ENCODE results near the gene SLAMF8. TPM values are rescaled to one million over a fixed set of nuclear protein-coding genes. Genes with fewer than 3 reads are reported as not detected.

The SLAMF8 gene
- total and polyA plus RNA-seq, 7 experiments from 2014 or later = 0.27 to 1.7 (median 1.3) TPM; not detected in 2

DNA sequence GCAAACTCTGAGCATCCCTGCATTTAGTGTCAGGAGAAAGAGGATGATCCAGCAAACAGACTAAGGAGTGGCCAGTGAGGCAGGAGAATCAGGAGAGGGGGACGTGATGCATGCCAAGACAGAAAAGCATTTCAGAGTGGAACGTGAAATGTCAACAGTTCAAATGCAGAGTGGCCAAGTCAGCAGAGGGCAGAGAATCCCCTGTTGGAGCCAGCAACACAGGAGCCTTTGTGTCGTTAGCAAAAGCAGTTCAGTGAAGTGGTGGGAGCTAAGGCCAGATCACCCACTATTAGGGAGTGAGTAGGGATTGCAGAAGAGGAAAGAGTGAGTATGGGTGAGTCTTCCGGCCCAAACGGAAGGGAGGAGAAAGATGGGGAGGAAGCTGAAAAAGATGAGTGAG is 31.1 kb upstream of the SLAMF8 start:
- Mint-ChIP-seq H3K27me3 (peaks cover 9 to 43% (median 13%) of the 10 kb centered on the region in 5 donors), H3K36me3 (no peaks in the 10 kb centered on the region), H3K4me1 (peaks cover 9 to 13% (median 10%) of the 10 kb centered on the region in 7 donors), H3K4me3 (no peak overlapping the region), H3K9me3 (no peaks in the 10 kb centered on the region), H3K27ac (no peak overlapping the region)
- DNase-seq = no peak
- ChIA-PET CTCF (interaction anchor here (12.2 kb wide), 1 partner anchor 98 kb away, joined by 226 read pairs; no protein-coding TSS in a partner anchor), POLR2A (no interaction called here)
- no peak for ATAC-seq
- H3K36me3 ChIP-seq (ENCODE audit: control insufficient read depth in 2 of 3, insufficient read depth in 3 of 3, low read length in 3 of 3) = no peaks in the 10 kb centered on the region
- H3K4me1 ChIP-seq (ENCODE audit: control insufficient read depth in 2 of 2, insufficient read depth in 2 of 2, low read length in 2 of 2) = peaks cover 8 to 21% of the 10 kb centered on the region in 2 donors
- H3K27ac ChIP-seq (ENCODE audit: low read depth, low read length) = no peak overlapping the region
- H3K9me3 ChIP-seq (ENCODE audit: control insufficient read depth in 2 of 3, low read length in 3 of 3) = no peaks in the 10 kb centered on the region
- H3K4me3 ChIP-seq (ENCODE audit: low read length) = no peak overlapping the region
- intact Hi-C loops (cut with micrococcal nuclease) = loop anchor here in 1 of 2 donors (10.0 kb wide), 3 partner anchors 579 to 661 kb away; no protein-coding TSS in a partner anchor
- no peaks in the 10 kb centered on the region for H3K27me3 ChIP-seq (ENCODE audit: control insufficient read depth in 2 of 2, insufficient read depth in 2 of 2, low read length in 2 of 2)

DNA sequence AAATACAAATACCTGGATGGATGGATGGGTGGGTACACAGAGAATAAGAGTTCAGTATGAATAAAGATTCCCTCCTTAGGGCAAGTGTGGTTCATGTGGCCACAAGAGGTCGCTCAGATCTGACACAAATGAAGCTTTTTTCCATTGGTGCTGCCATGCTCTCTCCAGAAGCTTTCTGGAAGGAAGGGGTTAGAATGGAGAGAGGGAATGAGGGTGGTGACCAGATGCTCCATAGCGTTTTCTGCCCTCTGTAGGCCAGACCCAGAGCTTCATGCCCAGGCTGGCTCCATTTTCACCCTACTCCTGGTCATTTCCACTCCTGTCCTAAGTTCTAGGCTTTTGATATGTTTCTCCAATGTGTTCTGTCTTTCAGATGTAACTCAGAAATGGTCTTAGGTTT is 27.8 kb upstream of the SLAMF8 start:
- POLR2A ChIA-PET = interaction anchor here (0.6 to 1.5 kb wide), 4 partner anchors 25 to 92 kb away, joined by 3 to 4 read pairs (median 3); no protein-coding TSS in a partner anchor
- Histone ChIP-seq H3K9me3 (ENCODE audit: control insufficient read depth in 2 of 3, low read length in 3 of 3) (no peaks in the 10 kb centered on the region), H3K27ac (ENCODE audit: low read depth, low read length) (no peak overlapping the region), H3K4me1 (ENCODE audit: control insufficient read depth in 2 of 2, insufficient read depth in 2 of 2, low read length in 2 of 2) (peaks cover 8 to 48% of the 10 kb centered on the region in 2 donors), H3K36me3 (ENCODE audit: control insufficient read depth in 2 of 3, insufficient read depth in 3 of 3, low read length in 3 of 3) (no peaks in the 10 kb centered on the region), H3K27me3 (ENCODE audit: control insufficient read depth in 2 of 2, insufficient read depth in 2 of 2, low read length in 2 of 2) (no peaks in the 10 kb centered on the region), H3K4me3 (ENCODE audit: low read length) (no peak overlapping the region)
- DNase-seq (peak in 8 of 9 donors; percentile 11 to 52 (median 34)), ATAC-seq (peak; percentile 66)
- H3K9me3 Mint-ChIP-seq = no peaks in the 10 kb centered on the region
- H3K36me3 Mint-ChIP-seq = no peaks in the 10 kb centered on the region
- CTCF ChIA-PET = interaction anchor here (0.5 to 12.2 kb wide), 24 partner anchors 9 to 279 kb away, joined by 3 to 226 read pairs (median 4); partner anchors contain the start of genes DUSP23, IGSF9 and SLAMF8
- peaks cover 13 to 24% (median 16%) of the 10 kb centered on the region in 7 donors for H3K4me1 Mint-ChIP-seq
- H3K4me3 Mint-ChIP-seq = no peak overlapping the region
- H3K27ac Mint-ChIP-seq = no peak overlapping the region
- intact Hi-C loops (cut with micrococcal nuclease) = loop anchor here (1.0 to 10.0 kb wide), 10 partner anchors 18 to 664 kb away; partner anchors contain the start of genes DUSP23 (in 2 of the 2) and IGSF9 (in 2 of the 2)
- peaks cover 0 to 55% (median 3%) of the 10 kb centered on the region in 5 donors for H3K27me3 Mint-ChIP-seq

DNA sequence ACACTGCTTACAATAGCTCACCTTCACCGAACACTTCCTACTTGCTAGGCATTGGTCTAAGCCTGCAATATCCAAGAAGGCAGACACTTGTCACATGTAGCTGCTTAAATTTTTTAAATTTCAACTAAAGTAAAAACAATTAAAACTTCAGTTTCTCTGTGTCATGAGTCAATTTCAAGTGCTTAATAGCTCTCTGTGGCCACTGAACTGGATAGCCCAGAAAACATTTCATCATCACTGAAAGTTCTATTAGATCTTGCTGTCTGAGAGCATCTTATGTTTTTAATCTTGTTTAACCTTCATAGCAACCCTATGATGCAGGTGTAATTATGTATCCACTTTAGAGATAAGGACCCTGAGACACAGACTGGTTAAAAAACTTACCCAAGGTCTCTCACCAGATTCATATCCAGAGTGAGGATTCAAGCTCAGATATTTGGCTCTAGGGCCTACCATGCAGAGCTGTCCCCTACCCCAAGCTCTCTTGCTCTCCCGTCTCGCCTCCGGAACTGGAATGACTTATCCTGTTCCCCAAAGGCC is 27.2 kb upstream of the SLAMF8 start:
- DNase-seq = no peak
- Histone ChIP-seq H3K27ac (ENCODE audit: low read depth, low read length) (no peak overlapping the region), H3K4me3 (ENCODE audit: low read length) (no peak overlapping the region), H3K36me3 (ENCODE audit: control insufficient read depth in 2 of 3, insufficient read depth in 3 of 3, low read length in 3 of 3) (no peaks in the 10 kb centered on the region), H3K9me3 (ENCODE audit: control insufficient read depth in 2 of 3, low read length in 3 of 3) (no peaks in the 10 kb centered on the region), H3K4me1 (ENCODE audit: control insufficient read depth in 2 of 2, insufficient read depth in 2 of 2, low read length in 2 of 2) (peaks cover 8 to 54% of the 10 kb centered on the region in 2 donors), H3K27me3 (ENCODE audit: control insufficient read depth in 2 of 2, insufficient read depth in 2 of 2, low read length in 2 of 2) (no peaks in the 10 kb centered on the region)
- Mint-ChIP-seq H3K27ac (peak overlapping the region in 1 of 9 donors; percentile 22), H3K27me3 (peaks cover 0 to 60% (median 0%) of the 10 kb centered on the region in 5 donors), H3K36me3 (no peaks in the 10 kb centered on the region), H3K9me3 (no peaks in the 10 kb centered on the region), H3K4me1 (peaks cover 13 to 25% (median 16%) of the 10 kb centered on the region in 7 donors), H3K4me3 (peak overlapping the region in 1 of 10 donors; percentile 56)
- ATAC-seq = no peak
- intact Hi-C loops (cut with micrococcal nuclease) = loop anchor here (1.0 to 10.0 kb wide), 8 partner anchors 19 to 665 kb away; partner anchors contain the start of genes DUSP23 (in 1 of the 2) and IGSF9 (in 1 of the 2)
- CTCF ChIA-PET = interaction anchor here (0.5 to 12.2 kb wide), 23 partner anchors 9 to 278 kb away, joined by 3 to 226 read pairs (median 4); partner anchors contain the start of genes DUSP23, IGSF9 and SLAMF8
- POLR2A ChIA-PET = interaction anchor here (0.6 to 1.4 kb wide), 2 partner anchors 25 to 89 kb away, joined by 3 read pairs; no protein-coding TSS in a partner anchor

DNA sequence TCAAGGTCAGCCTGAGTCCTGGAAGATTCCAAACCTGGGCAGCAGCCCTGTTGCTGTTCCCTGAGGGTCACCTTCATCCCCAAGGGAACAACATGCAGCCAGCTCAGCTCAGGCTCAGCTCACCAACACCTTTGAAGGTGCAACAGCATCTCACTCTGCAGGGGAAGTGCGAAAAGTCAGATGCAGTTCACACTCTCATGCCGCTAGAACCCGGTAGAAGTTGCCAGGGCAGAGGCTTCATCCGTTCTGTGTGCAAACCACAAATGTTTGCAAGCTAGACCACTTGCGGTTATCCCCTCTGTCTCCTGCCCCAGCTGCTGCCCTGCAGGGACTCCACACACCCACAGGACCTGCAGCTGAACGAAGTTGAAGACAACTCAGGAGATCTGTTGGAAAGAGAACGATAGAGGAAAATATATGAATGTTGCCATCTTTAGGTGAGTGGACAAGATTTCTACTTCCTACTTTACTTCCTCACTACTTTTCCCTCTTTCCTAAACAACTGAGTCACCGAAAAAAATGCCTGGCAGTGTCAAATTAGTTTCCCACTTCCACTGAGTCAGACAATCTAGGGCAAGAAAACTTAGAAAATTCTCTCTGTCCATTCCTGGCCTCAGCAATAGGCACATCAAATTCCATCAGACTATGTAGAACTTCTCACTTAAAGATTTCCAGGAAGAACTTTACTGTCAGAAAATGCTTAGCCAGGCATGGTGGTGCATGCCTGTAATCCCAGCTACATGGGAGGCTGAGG is 26.3 kb upstream of the SLAMF8 start:
- Histone ChIP-seq H3K27me3 (ENCODE audit: control insufficient read depth in 2 of 2, insufficient read depth in 2 of 2, low read length in 2 of 2) (no peaks in the 10 kb centered on the region), H3K9me3 (ENCODE audit: control insufficient read depth in 2 of 3, low read length in 3 of 3) (no peaks in the 10 kb centered on the region), H3K36me3 (ENCODE audit: control insufficient read depth in 2 of 3, insufficient read depth in 3 of 3, low read length in 3 of 3) (no peaks in the 10 kb centered on the region), H3K4me3 (ENCODE audit: low read length) (peak overlapping the region; percentile 34), H3K4me1 (ENCODE audit: control insufficient read depth in 2 of 2, insufficient read depth in 2 of 2, low read length in 2 of 2) (peaks cover 8 to 62% of the 10 kb centered on the region in 2 donors), H3K27ac (ENCODE audit: low read depth, low read length) (no peak overlapping the region)
- ChIA-PET POLR2A (no interaction called here), CTCF (interaction anchor here (0.5 to 12.2 kb wide), 9 partner anchors 9 to 208 kb away, joined by 3 to 226 read pairs (median 7); partner anchors contain the start of genes DUSP23 and IGSF9)
- ATAC-seq = peak; percentile 74
- Mint-ChIP-seq H3K36me3 (no peaks in the 10 kb centered on the region), H3K4me3 (peak overlapping the region in 9 of 10 donors; percentile 20 to 63 (median 42)), H3K4me1 (peaks cover 13 to 25% (median 16%) of the 10 kb centered on the region in 7 donors), H3K9me3 (no peaks in the 10 kb centered on the region), H3K27ac (peak overlapping the region in 5 of 9 donors; percentile 5 to 65 (median 40)), H3K27me3 (peaks cover 0 to 68% (median 0%) of the 10 kb centered on the region in 5 donors)
- intact Hi-C loops (cut with micrococcal nuclease) = no loop called here
- DNase-seq = peak in 1 of 9 donors; percentile 5

DNA sequence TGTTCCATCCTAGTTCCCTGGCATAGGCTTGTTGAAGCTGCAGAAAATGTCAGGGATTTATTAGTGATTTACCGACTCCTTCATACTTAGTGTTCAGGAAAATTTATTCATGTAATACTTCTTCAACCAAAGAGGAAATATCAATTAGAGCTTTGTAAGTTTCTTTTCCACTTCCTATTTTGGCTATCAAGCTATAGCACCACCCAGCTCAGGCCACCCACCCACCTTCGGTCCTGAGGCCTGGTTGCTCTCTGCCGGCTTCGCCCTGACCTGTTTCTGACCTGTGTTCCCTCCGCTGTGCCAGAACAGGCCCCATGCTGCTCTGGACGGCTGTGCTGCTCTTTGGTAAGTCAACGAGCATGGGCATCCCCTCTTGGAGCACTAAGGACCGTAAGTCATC is 24.6 kb upstream of the SLAMF8 start, which contains the start of gene FCRL6:
Gene FCRL6, plus strand, starts transcription at position 250 of the 400 bp plus-strand sequence. Its CDS starts 65 bp downstream, at position 315.
- CTCF ChIA-PET = interaction anchor here (1.0 to 12.2 kb wide), 3 partner anchors 13 to 204 kb away, joined by 3 to 226 read pairs (median 3); no protein-coding TSS in a partner anchor
- no peaks in the 10 kb centered on the region for H3K9me3 ChIP-seq (ENCODE audit: control insufficient read depth in 2 of 3, low read length in 3 of 3)
- H3K4me1 ChIP-seq (ENCODE audit: control insufficient read depth in 2 of 2, insufficient read depth in 2 of 2, low read length in 2 of 2) = peaks cover 8 to 78% of the 10 kb centered on the region in 2 donors
- intact Hi-C loops (cut with micrococcal nuclease) = no loop called here
- DNase-seq (no peak), ATAC-seq (no peak)
- H3K4me1 Mint-ChIP-seq = peaks cover 13 to 30% (median 16%) of the 10 kb centered on the region in 7 donors
- H3K9me3 Mint-ChIP-seq = peaks cover 0 to 3% (median 0%) of the 10 kb centered on the region in 11 donors
- no peaks in the 10 kb centered on the region for H3K27me3 ChIP-seq (ENCODE audit: control insufficient read depth in 2 of 2, insufficient read depth in 2 of 2, low read length in 2 of 2)
- peak within 1 kb of the TSS in 2 of 9 donors; percentile 29 to 76 for H3K27ac Mint-ChIP-seq
- no peaks in the 10 kb centered on the region for H3K36me3 ChIP-seq (ENCODE audit: control insufficient read depth in 2 of 3, insufficient read depth in 3 of 3, low read length in 3 of 3)
- H3K27ac ChIP-seq (ENCODE audit: low read depth, low read length) = no peak within 1 kb of the TSS
- no peaks in the 10 kb centered on the region for H3K36me3 Mint-ChIP-seq
- H3K4me3 ChIP-seq (ENCODE audit: low read length) = no peak within 1 kb of the TSS
- POLR2A ChIA-PET = interaction anchor here (1.4 kb wide), 1 partner anchor 71 kb away, joined by 3 read pairs; no protein-coding TSS in a partner anchor
- H3K4me3 Mint-ChIP-seq = peak within 1 kb of the TSS in 2 of 10 donors; percentile 56 to 63
- peaks cover 0 to 76% (median 1%) of the 10 kb centered on the region in 5 donors for H3K27me3 Mint-ChIP-seq
